Activated T-cell treated with anti-CD3 and anti-CD28 coated beads for 1 hour (primary cell): ENCODE results near the gene FFAR1.
"Not testable (repeated sequence)": the region's sequence is repeated elsewhere in the genome, so short reads cannot be mapped to it uniquely, and the experiment has no call there.

Experiments used
- DNase-seq: peaks from one replicate; pipeline ENCODE4 v3.0.0-alpha.2; 2020; ENCODE audit warnings: low read depth

FFAR1 gene

DNA sequence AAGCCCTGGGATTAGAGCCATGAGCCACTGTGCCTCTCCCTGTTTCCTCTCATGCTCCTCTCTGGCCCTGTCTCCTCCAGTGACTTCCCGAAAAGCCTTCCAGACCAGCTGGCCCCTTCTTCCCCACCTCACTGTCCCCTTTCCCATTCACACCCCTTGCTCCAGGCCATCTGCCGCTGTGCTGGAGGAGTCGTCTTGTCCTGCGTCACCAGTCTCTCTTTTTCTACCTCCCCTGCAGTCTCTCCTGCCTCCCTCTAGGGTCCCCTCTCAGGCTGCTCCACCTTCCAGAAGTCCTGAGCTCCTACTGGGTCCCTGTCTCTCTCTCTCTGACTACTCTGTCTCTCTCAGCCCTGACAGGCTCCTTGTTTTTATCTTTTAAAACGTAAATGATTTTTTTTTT is 5.3 kb upstream of the FFAR1 start:
- no peak for DNase-seq

DNA sequence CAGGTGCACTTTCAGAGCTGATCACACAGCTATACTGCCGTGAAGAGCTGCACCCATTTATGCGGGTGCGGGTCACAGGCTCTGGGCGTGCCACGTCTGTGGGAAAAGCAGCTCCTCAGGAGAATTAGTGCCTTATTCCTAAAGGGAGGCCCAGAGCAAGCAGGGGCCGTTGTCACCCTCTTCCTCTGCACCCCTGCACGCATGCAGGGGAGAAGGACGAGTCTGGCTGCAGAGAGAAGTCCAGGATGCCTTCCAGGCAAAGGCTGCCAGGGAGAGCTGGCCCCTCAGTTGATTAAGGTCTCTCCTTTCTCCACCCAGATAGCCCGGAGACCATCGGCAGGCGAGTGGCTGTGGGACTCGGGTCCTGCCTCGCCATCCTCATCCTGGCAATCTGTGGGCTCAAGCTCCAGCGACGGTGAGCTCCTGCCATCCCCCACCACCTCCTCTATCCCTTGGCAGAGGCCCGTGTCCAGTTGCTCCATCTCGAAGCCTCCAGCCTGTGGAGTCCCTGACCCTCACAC is 3.1 kb upstream of the FFAR1 start:
- no peak for DNase-seq

DNA sequence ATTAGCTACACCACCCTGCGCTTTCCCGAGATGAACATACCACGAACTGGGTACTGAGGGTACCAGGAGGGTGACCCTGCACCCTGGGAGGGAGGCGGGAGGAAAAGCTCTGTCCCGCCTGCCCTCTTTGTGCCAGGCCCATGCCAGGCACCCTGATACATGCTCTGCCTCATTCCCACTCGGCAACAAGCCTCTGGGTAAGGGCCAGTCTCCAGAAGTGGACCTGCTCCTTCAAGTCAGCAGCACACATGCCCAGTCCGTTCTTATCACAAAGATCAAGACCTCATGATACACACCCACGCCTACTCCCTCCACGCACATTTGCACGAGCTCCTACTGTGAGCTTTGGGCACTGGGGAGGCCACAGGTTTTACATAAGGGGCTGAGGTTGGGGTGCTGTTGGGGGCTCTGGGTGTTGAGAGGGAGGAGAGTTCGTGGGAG is 2.0 kb upstream of the FFAR1 start:
- DNase-seq, result no peak

DNA sequence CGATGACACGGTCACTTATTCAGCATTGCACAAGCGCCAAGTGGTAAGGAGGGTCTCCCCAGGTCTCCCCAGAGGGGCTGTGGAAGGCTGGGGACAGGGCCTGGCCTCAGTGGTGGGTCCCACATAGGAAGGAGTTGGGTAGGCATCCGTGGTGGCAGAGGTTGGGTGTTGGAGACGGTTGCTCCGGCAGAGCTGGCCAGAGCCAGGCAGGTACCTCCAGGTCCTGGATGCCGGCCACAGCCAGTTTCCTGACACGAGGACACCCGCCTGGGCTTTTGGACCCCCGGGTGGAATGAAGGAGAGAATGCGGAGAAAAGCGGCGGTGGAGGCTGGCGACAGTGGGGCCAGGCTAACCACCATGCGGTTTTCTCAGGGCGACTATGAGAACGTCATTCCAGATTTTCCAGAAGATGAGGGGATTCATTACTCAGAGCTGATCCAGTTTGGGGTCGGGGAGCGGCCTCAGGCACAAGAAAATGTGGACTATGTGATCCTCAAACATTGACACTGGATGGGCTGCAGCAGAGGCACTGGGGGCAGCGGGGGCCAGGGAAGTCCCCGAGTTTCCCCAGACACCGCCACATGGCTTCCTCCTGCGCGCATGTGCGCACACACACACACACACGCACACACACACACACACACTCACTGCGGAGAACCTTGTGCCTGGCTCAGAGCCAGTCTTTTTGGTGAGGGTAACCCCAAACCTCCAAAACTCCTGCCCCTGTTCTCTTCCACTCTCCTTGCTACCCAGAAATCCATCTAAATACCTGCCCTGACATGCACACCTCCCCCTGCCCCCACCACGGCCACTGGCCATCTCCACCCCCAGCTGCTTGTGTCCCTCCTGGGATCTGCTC is 1.3 kb upstream of the FFAR1 start:
- peak; percentile 62 for DNase-seq

DNA sequence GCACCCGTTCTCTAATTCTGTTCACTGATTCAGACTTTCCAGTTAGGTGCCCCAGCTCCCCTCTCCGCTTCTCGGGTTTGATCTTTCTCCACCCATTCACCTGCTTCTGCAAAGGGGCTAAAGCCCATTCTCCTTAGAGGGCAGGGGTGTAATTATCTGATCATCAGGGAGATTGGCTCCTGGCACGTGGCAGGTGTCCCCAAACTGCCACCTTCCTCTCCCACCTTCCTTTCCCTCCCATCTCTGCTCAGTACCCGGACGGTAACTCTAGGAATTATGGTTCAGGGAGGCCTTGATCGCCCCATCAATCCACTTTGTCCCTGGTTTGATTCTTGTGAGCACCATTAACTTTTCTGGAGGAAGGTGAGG is 212 bp downstream of the FFAR1 start:
- DNase-seq, result no peak

DNA sequence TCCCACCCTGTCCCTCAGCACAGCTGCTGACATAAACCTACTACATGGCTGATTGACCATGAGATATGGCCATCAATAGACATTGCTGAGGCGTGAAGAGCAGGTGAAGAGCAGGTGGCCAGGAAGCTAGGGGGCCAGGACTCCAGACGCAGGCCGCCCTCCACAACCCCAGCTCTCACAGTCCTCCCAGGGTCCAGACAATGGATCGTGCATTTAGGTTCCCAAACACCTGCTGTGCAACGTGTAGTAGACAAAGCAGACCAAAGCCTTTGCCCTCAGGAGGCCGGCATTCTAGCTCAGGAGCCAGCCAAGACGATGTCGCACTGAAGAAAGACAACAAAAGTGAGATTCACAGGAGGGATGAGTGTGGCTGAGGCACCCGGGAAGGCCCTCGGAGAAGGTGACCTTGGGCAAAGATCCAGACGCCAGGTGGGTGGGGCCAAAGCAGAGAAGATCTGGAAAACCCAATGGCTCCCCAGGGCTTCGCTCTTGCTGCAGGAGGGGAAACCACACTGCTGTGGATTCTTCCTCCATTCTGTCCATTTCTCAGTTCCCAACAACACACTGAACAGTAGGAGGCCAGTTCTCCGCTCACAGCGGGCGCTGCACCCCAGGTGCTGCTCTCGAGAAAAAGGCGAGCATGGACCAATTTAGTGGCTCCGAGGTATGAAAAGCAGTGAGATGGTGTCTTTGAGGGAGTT is 1.4 kb downstream of the FFAR1 start:
- no peak for DNase-seq

DNA sequence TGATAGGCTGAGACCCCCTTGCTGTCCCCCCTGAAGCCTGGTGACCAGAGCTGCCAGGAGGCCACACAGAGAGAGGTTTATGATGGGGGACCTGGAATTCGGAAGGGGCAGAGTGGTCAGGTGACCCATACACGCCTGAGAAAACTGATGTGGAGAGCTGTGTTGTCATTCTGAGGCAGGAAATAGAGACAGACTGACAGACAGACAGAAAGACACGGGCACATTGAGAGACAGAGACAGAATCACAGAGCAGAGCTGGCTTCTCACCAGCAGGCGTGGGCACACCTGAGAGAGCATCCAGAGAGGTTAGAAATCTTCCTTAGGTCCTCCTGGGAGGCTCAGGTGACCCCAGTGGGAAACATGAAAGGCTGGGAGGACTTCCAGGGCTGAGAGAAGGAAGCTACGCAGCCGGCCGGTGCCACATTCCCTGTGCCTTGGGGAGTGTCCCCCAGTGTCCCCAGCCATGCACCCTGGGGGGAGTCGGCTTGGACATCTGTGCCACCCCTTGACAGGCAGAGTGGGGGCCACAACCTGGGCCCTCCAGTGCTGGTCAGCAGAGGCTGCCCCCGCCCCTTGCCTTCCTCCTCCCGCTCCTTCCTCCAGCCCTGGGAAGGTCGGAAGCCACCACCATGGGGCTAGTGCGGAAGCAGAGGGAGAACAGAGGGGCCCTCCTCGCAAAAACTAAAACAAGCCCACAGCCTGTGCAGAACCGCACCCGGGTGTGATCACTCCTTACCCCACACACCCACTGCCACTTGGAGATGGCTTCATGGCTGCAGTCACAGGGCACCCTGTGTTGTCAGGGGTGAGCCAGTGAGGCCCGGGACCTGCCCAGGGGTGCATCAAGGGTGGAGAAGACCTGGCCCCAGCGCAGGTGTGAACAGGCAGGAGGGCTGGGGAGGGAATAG is 2.2 kb downstream of the FFAR1 start:
- DNase-seq, result no peak

DNA sequence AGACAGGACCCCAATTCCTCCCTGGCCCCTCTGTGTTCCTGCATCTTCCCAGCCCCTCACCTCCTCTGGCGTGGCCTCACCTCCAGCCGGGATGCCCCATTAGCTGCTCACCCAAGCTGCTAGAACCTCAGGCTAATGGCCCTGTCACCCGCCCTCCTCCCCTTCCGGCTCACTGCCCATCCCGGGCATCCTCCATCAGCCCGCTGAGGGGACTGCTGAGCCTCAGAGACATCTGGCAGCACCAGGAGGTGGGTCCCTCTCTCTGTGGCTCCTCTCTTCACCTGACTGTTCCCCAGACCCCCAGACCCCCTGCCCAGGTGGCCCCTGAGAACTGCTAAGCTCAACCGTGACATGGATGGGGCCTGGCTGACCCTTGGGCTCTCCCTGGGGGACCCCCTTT is 2.9 kb downstream of the FFAR1 start:
- no peak for DNase-seq

DNA sequence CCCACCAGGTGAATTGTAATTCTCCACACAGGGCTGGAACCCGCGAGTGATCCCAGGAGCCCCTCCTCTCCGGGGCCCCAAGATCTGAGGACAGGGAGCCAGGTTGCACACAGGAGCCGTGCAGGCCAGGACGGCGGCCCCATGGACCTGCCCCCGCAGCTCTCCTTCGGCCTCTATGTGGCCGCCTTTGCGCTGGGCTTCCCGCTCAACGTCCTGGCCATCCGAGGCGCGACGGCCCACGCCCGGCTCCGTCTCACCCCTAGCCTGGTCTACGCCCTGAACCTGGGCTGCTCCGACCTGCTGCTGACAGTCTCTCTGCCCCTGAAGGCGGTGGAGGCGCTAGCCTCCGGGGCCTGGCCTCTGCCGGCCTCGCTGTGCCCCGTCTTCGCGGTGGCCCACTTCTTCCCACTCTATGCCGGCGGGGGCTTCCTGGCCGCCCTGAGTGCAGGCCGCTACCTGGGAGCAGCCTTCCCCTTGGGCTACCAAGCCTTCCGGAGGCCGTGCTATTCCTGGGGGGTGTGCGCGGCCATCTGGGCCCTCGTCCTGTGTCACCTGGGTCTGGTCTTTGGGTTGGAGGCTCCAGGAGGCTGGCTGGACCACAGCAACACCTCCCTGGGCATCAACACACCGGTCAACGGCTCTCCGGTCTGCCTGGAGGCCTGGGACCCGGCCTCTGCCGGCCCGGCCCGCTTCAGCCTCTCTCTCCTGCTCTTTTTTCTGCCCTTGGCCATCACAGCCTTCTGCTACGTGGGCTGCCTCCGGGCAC is 3.9 kb downstream of the FFAR1 start:
- no peak for DNase-seq

DNA sequence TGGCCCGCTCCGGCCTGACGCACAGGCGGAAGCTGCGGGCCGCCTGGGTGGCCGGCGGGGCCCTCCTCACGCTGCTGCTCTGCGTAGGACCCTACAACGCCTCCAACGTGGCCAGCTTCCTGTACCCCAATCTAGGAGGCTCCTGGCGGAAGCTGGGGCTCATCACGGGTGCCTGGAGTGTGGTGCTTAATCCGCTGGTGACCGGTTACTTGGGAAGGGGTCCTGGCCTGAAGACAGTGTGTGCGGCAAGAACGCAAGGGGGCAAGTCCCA is 4.4 kb downstream of the FFAR1 start:
- DNase-seq, result no peak

DNA sequence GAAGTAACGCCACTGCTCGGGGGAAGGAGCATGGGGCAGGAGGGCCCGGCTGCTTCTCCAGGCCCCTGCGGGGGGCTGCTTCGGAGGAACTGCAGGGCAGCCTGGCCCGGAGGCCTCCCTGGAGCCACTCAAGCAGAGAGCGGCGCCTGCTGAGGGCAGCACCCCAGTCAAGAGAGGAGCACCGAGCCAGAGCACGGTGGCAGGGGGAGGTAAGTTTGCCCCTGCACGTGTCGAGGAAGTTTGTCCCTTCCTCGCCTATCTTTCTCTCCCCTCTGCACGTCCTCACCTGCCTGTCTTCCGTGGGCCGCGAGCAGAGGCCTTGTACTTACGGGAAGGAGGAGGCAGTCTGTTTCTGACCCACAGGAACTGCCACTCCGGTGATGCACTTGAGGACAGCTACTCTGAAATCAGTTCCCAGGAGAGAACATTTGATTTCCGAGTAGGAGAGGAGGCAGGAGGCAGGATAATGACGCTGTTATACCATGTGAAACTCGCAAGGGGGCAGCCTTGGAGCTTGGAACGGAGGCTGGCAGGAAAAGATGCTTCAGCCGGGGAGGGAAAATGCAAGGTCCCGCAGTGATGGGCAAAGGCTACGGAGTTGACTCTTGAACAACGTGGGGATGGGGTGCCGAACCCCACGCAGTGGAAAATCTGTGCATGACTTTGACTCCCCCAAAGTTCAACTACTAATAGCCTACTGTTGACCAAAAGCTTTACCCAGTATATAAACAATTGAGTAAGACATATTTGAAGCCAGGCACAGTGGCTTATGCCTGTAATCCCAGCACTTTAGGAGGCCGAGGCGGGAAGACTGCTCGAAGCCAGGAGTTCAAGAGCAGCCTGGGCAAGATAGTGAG is 5.0 kb downstream of the FFAR1 start:
- DNase-seq, result peak; percentile 57

DNA sequence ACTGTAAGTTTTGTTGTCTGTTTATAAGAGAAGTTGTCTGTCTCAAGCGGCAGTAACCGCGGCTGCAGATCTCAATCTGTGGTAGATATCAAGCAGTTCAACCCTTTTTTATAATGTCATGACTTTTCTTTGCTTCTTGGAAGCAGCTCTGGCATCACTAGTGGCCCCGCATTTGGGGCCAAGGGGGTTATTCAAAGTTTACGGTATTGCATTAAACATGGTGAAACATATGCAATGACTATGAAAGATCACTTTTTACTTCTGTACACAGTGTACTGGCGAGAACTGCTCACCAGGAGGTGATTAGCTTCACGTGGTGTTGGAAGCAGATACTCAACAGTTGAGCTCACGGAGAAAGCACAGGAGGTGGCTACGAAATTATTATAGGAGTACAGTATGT is 5.9 kb downstream of the FFAR1 start:
- DNase-seq, result no peak

DNA sequence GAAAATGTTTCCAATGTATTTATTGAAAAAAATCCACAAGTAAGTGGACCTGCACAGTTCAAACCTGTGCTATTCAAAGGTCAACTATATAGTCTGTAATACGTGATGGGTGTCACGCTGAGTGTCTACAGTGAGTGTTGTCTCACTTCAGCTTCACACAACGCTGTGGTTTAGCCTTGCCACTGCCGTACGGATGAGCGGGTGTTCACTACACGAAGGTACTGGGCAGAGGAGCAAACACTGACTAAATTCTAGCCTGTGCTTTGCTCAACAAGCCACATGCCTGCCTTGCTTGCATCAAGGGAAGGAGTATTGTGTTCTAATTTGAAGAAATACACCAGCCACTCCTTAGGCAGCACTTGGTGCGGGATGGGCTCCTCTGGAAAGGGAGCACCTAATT is 7.2 kb downstream of the FFAR1 start:
- DNase-seq, result no peak

DNA sequence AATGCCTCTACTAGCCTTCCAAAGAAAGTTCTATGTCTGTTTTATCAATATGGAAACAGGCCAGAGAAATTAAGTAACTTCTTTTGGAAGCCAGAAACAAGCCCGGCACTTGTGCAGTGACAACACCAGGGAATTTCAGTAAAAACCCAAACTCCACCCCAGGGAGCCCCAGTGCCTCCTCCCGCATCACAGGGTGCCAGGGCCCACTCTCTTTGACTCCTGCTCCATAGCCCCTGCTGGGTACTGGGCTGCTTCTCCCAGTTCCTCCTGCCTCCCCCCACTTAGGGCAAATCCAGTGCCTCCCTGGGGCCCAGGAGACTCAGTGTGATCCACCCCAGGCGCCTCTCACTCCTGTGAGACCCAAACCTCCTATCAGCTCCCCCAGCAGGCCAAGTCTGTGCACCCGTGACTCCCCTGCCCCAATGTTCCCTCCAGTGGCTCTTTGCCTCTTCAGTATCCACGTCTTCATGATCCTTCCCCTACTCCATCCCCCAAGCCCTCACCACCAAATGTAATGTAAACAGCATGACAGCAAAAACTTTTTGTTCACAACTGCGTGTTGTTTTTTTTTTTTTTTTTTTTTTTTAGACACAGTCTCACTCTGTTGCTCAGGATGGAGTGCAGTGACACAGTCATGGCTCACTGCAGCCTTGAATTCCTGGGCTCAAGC is 8.2 kb downstream of the FFAR1 start:
- no peak for DNase-seq

DNA sequence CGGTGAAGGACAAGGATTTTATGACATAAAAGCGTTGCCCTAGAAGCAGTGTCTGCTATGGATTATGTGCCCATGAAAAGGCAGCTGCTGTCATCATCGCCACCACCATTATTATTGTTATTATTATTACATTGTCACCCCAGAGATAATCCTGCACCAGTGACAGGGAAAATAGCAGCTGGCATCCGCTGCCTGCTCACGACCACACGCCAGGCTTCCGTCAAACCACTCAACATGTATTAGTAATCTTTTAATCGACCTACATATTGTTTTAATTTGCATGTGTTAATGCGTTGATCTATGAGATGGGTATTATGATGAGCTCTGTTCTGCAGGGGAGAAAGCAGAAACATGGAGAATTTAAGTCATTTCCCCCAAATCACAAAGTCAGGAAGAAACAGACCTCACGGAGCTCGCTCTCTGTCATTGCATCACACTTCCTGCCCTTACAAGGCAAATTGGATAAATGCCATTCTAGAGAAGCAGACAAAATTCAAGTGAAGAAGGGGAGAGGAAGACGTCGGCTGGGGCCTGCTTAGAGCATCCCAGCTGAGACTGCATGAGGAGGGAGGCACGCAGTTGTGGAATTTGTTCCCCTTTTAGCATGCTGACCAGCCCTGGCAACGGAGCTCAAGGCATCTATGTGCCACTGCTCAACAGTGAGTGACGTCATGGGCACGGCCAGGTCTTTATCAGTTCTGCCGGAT is 10.3 kb downstream of the FFAR1 start, which contains the start of gene FFAR3:
FFAR3 (plus strand) TSS at position 594 of the 707 bp plus-strand sequence. CDS start 431 bp downstream, outside the sequence.
- no peak for DNase-seq

DNA sequence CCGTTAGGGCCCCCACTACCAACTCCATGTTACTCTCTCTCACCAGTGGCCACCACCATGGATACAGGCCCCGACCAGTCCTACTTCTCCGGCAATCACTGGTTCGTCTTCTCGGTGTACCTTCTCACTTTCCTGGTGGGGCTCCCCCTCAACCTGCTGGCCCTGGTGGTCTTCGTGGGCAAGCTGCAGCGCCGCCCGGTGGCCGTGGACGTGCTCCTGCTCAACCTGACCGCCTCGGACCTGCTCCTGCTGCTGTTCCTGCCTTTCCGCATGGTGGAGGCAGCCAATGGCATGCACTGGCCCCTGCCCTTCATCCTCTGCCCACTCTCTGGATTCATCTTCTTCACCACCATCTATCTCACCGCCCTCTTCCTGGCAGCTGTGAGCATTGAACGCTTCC is 11.1 kb downstream of the FFAR1 start:
- DNase-seq, result not testable (repeated sequence)

DNA sequence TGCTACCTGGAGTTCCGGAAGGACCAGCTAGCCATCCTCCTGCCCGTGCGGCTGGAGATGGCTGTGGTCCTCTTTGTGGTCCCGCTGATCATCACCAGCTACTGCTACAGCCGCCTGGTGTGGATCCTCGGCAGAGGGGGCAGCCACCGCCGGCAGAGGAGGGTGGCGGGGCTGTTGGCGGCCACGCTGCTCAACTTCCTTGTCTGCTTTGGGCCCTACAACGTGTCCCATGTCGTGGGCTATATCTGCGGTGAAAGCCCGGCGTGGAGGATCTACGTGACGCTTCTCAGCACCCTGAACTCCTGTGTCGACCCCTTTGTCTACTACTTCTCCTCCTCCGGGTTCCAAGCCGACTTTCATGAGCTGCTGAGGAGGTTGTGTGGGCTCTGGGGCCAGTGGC is 11.7 kb downstream of the FFAR1 start:
- DNase-seq, result not testable (repeated sequence)

DNA sequence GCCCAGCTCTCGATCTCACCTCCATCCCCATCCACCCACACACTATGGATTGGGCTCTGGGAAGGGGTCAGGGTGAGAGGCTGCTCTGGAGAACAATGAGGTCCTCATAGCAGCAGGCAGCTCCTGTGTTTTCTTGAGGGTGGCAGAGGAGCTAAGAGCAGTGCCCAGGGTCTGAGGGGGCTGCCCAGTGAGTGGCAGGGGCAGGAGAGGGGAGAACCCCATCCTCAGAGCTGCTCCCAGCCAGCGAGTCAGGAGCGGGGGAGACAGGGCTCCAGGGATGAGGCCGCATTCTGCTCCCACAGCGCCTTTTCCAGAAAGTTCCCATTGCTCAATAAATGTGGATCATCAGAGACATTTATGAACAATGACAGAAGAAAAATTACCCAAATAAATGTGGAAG is 12.4 kb downstream of the FFAR1 start:
- not testable (repeated sequence) for DNase-seq

DNA sequence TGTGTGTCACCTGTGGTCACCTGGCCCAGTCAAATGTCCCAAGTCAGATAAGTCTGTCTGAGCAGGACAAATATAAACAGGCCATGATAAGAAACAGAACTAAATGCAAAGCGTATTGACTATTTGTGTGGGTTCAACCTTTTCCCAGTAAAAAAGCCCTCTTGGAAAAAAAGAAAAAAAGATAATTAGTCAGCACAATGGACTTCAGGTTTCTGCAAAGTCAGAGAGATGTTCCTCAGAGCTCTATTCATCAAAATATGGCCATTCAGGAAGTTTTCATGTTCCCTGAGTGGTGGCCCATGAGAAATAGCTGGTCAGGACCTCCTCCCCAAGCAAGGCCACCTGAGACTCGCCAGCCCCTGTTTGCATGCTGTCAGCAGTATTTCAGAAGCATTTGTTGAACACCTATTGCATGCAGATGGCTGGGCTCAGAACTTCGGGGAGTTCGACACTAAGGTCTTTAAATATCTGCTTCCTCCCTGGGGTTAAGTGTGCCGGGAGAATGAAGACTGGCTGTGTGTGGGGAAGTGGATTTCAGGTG is 13.2 kb downstream of the FFAR1 start:
- no peak for DNase-seq
